Suppressor macrophage (primary cell): ENCODE data around the gene WDPCP.
"Not testable (repeated sequence)": the region's sequence is repeated elsewhere in the genome, so short reads cannot be mapped to it uniquely, and the experiment has no call there.

Source experiments
- DNase-seq, 4 experiments: peaks; one replicate each; pipeline ENCODE4 v3.0.0-alpha.2; 2020 to 2022

Gene WDPCP

GRCh38 chr2:63438181-63438580 lies 150.1 kb downstream of the WDPCP start:
- DNase-seq, result no peak

- DNase-seq, result no peak
Observed at GRCh38 chr2:63436488-63436887, 151.8 kb downstream of the WDPCP start.

GRCh38 chr2:63435070-63435469 lies 153.2 kb downstream of the WDPCP start:
- no peak for DNase-seq

DNA sequence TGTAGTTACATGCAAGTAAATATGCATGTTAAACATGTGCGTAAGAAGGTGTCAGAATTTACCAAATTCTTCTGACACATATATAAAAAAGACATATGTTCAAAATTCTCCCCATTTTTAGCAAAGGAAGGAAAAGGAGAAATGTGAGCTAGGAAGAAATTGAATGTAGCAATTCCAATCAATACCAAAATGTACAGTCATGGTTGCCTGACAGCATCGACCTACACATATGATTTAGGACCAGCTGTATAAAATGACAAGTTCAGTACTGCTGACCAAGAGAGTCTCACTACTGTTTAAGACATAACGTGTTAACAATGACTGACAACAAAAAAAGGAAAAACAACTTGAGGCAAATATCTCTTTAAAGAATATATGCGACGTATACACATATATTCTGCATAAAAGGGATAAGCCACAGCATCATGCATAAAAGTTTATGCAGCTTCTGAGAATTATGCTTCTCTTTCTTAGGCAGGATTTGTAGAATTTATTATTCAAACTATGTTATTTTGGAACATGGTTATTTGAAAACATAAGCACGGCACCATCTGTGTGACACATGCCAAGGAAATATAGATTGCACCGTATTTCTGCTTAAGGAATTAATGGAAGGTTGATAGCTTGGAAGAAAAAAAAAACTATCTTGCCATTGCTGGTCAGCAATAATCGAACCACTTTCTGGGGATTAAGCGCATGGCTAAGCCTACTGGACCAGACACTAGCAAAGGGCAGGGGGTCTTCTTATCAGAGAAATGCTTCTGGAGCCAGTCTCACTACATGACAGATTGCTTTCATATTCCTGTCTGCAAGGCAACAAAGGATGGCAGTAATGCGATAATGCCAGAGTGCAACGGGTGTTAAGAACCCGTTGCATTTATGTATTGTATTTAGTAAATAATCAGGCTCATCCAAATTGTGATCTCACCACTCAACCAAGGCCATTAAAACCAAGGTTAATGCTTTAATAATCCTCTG lies 154.0 kb downstream of the WDPCP start:
- DNase-seq, result no peak

- DNase-seq, result no peak
Observed at GRCh38 chr2:63432373-63432772, 155.9 kb downstream of the WDPCP start.

GRCh38 chr2:63425606-63426005 lies 162.7 kb downstream of the WDPCP start:
- DNase-seq, result no peak

DNA sequence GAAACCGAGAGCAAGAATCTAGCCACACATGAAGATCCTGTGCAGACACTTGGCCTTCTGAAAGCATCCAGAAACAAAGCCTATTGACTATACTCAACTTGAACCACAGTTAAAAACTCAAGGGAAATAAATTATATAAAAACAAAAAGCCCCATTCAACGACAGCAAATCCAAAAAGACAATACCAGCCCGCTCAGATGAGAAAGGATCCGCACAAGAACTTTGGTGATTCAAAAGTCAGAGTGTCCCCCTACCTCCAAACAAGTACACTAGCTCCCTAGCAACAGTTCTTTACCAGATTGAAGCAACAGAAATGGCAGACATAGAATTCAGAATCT lies 163.2 kb downstream of the WDPCP start:
- no peak for DNase-seq

- DNase-seq, result peak; percentile 20 to 68 (median 64)
Observed at GRCh38 chr2:63424329-63425078, 163.8 kb downstream of the WDPCP start.

DNA sequence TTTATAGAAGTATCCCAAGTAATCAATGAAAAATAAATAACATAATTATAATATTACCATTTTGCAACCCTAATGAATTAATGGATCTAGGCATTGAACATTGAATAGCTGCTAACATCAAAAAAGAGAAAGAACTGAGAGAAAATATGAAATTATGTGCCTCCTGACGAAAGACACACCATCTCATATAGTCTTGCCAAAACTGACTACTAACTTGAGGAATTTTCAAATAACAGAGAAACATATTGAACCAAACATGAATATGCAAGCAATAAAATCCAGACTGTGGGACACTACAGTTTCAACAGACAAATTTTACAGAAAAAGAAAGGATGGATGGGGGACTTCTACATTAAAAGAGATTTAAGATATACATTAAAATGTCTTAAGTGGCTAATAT lies 165.7 kb downstream of the WDPCP start:
- no peak for DNase-seq

GRCh38 chr2:63408530-63408929 lies 179.7 kb downstream of the WDPCP start:
- no peak for DNase-seq

GRCh38 chr2:63406641-63407040 lies 181.6 kb downstream of the WDPCP start:
- no peak for DNase-seq

DNA sequence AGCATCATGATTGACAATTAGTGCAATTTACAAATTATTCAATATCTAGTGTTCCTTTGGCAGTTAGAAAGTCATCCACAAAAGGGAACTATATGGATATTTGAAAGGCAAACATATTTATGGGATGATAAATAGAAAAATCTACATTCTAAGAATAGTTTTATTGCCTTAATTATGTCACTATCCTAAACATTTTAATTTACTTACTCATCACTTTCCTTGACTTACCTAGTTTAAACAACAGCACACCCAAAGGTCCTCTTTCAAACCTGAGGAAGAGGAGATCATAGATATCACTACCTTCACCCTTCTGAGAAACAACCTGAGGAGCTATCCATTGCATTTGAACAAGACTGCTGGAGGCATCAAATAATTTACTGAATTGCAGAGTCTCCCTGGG lies 184.5 kb downstream of the WDPCP start:
- no peak for DNase-seq

DNA sequence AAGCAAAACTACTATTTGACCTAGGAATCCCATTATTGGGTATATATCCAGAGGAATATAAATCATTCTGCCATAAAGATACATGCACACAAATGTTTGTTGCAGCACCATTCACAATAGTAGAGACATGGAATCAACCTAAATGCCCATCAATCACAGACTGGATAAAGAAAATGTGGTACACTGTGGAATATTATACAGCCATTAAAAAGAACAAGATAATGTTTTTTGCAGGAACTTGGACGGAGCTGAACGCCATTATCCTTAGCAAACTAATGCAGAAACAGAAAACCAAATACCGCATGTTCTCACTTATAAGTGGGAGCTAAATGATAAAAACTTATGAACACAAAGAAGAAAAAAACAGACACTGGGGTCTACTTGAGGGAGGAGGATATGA lies 185.4 kb downstream of the WDPCP start:
- DNase-seq, result not testable (repeated sequence)

DNA sequence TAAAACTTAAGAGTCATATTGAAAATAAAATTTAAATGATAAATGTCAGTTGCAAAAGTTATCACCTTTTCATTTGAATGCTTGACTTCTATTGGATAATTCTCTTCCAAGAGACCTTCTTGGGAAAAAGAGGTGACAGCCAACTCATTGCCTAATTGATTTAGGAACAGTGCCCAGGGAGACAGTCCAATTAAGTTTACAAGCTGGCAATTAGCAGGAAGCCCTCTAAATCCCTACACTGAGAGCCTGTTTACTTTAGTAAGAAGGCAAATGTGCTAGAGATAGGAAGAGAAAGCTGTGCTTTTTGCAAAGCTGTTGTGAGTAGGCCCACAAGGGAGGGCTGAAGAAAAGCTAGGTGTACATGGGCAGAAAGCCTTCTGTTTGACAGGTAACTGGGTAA lies 189.1 kb downstream of the WDPCP start:
- DNase-seq, result no peak

- DNase-seq, result no peak
Observed at GRCh38 chr2:63379451-63379850, 208.8 kb downstream of the WDPCP start.

- DNase-seq, result no peak
Observed at GRCh38 chr2:63378589-63378988, 209.7 kb downstream of the WDPCP start.

DNA sequence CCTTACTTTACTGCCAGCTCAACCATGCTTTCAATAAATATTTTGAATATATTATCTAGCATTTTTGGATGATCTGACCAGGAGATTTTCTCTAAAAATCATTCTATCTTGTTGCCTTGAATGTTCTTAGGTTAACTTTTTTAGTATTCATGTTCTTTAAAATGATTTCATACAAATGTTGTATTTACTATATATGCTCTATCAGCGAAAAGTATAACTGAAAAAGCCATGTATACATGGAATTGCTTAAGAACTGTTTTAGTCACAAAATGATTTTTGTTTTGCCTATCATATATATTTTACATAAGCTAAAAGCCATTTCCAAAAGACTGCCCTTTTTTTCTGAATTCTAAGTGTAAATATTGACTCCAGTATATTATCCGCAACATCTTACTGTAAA lies 213.9 kb downstream of the WDPCP start:
- DNase-seq, result no peak

DNA sequence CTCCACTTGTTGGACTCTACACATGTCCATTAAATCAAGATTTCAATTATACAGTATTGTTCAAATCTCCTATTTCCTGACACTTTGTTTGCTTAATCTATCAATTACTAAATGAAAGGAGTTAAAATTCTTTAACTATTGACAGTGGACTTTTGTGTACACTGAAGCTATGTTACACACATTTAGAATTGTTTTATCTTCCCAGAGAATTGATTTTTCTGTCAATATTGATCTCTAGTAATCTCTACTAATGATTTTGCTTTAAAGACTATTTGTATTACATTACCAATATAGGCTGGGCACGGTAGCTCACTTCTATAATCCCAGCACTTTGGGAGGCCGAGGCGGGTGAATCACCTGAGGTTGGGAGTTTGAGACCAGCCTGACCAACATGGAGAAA lies 215.7 kb downstream of the WDPCP start:
- no peak for DNase-seq

GRCh38 chr2:63369146-63369545 lies 219.1 kb downstream of the WDPCP start:
- DNase-seq, result no peak

DNA sequence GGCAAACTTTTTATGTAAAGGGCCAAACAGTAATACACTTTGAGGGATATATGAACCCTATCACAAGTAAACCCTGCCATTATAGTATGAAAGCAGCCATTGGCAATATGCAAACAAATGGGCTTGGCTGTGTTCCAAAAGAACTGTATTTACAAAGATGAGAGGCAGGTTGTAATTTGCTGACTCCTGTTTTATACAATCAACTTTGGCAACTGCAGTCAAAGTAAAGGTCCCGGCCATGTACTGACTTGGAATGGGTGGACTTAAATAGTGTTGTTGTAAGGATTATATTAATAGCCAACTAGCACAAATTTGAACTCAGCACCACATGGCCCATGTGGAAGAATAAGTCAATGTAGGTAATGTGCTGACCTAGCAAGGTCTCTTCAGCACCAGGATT lies 223.4 kb downstream of the WDPCP start:
- DNase-seq, result no peak

GRCh38 chr2:63357722-63358121 lies 230.6 kb downstream of the WDPCP start:
- not testable (repeated sequence) for DNase-seq

GRCh38 chr2:63347361-63347760 lies 240.9 kb downstream of the WDPCP start:
- DNase-seq, result no peak

- DNase-seq, result no peak
Observed at GRCh38 chr2:63346411-63346810, 241.9 kb downstream of the WDPCP start.

DNA sequence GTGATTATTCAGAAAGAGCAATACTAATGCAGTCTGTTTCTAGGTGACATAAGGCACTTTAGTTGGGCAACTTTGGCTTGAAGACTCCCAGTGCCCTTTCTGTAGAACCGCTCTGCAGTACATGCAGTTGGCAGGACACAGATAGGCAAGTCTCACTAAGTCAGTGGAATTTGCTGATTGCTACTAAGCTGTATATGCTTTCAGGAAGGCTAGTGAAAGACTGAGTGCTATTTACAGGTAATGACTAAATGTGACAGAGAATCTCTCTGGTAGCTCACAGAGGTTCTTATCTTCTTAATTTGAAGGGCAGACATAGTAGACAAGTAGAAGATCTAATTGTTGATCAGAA lies 243.0 kb downstream of the WDPCP start:
- no peak for DNase-seq
